ENCODE results near the gene LGR5.

LGR5 gene

GRCh38 chr12:71503579-71504391, 64.2 kb downstream of the LGR5 start:
- Histone ChIP-seq H3K9me3 (ENCODE audit: control insufficient read depth in 2 of 2, low read length in 2 of 2) (no peaks in the 10 kb centered on the region), H3K36me3 (ENCODE audit: control insufficient read depth in 2 of 2, insufficient read depth in 2 of 2, low read length in 2 of 2) (no peaks in the 10 kb centered on the region), H3K27ac (ENCODE audit: low read depth in 2 of 2, low read length in 2 of 2) (no peak overlapping the region), H3K27me3 (ENCODE audit: control insufficient read depth in 2 of 2, insufficient read depth in 2 of 2, low read length in 2 of 2) (no peaks in the 10 kb centered on the region), H3K4me3 (ENCODE audit: low read length in 2 of 2) (no peak overlapping the region), H3K9ac (ENCODE audit: low read depth in 1 of 2, low read length in 2 of 2) (no peak overlapping the region), H3K4me1 (ENCODE audit: control insufficient read depth in 2 of 2, insufficient read depth in 2 of 2, low read length in 2 of 2) (no peaks in the 10 kb centered on the region)

GRCh38 chr12:71504476-71504875, 64.9 kb downstream of the LGR5 start:
- H3K27ac ChIP-seq (ENCODE audit: low read depth in 2 of 2, low read length in 2 of 2): no peak overlapping the region
- no peak overlapping the region for H3K9ac ChIP-seq (ENCODE audit: low read depth in 1 of 2, low read length in 2 of 2)
- H3K4me3 ChIP-seq (ENCODE audit: low read length in 2 of 2): no peak overlapping the region

GRCh38 chr12:71509705-71510104, 70.1 kb downstream of the LGR5 start:
- H3K27me3 ChIP-seq (ENCODE audit: control insufficient read depth in 2 of 2, insufficient read depth in 2 of 2, low read length in 2 of 2): no peaks in the 10 kb centered on the region
- no peaks in the 10 kb centered on the region for H3K36me3 ChIP-seq (ENCODE audit: control insufficient read depth in 2 of 2, insufficient read depth in 2 of 2, low read length in 2 of 2)
- H3K4me3 ChIP-seq (ENCODE audit: low read length in 2 of 2): no peak overlapping the region
- H3K9ac ChIP-seq (ENCODE audit: low read depth in 1 of 2, low read length in 2 of 2): no peak overlapping the region
- H3K4me1 ChIP-seq (ENCODE audit: control insufficient read depth in 2 of 2, insufficient read depth in 2 of 2, low read length in 2 of 2): no peaks in the 10 kb centered on the region
- H3K27ac ChIP-seq (ENCODE audit: low read depth in 2 of 2, low read length in 2 of 2): no peak overlapping the region
- no peaks in the 10 kb centered on the region for H3K9me3 ChIP-seq (ENCODE audit: control insufficient read depth in 2 of 2, low read length in 2 of 2)

More at GRCh38 chr12:71504476-71504875, 64.9 kb downstream of the LGR5 start:
- H3K4me1 ChIP-seq (ENCODE audit: control insufficient read depth in 2 of 2, insufficient read depth in 2 of 2, low read length in 2 of 2): no peaks in the 10 kb centered on the region
- H3K27me3 ChIP-seq (ENCODE audit: control insufficient read depth in 2 of 2, insufficient read depth in 2 of 2, low read length in 2 of 2): no peaks in the 10 kb centered on the region
- no peaks in the 10 kb centered on the region for H3K36me3 ChIP-seq (ENCODE audit: control insufficient read depth in 2 of 2, insufficient read depth in 2 of 2, low read length in 2 of 2)
- H3K9me3 ChIP-seq (ENCODE audit: control insufficient read depth in 2 of 2, low read length in 2 of 2): no peaks in the 10 kb centered on the region

- H3K9me3 ChIP-seq (ENCODE audit: control insufficient read depth in 2 of 2, low read length in 2 of 2): no peaks in the 10 kb centered on the region
- no peaks in the 10 kb centered on the region for H3K4me1 ChIP-seq (ENCODE audit: control insufficient read depth in 2 of 2, insufficient read depth in 2 of 2, low read length in 2 of 2)
- H3K4me3 ChIP-seq (ENCODE audit: low read length in 2 of 2): no peak overlapping the region
- H3K27ac ChIP-seq (ENCODE audit: low read depth in 2 of 2, low read length in 2 of 2): no peak overlapping the region
- H3K9ac ChIP-seq (ENCODE audit: low read depth in 1 of 2, low read length in 2 of 2): no peak overlapping the region
- no peaks in the 10 kb centered on the region for H3K27me3 ChIP-seq (ENCODE audit: control insufficient read depth in 2 of 2, insufficient read depth in 2 of 2, low read length in 2 of 2)
- no peaks in the 10 kb centered on the region for H3K36me3 ChIP-seq (ENCODE audit: control insufficient read depth in 2 of 2, insufficient read depth in 2 of 2, low read length in 2 of 2)
Observed at GRCh38 chr12:71517145-71517846, 77.7 kb downstream of the LGR5 start.

GRCh38 chr12:71521125-71521524, 81.5 kb downstream of the LGR5 start:
- H3K9ac ChIP-seq (ENCODE audit: low read depth in 1 of 2, low read length in 2 of 2): no peak overlapping the region
- H3K27ac ChIP-seq (ENCODE audit: low read depth in 2 of 2, low read length in 2 of 2): no peak overlapping the region
- H3K4me1 ChIP-seq (ENCODE audit: control insufficient read depth in 2 of 2, insufficient read depth in 2 of 2, low read length in 2 of 2): no peaks in the 10 kb centered on the region
- H3K9me3 ChIP-seq (ENCODE audit: control insufficient read depth in 2 of 2, low read length in 2 of 2): no peaks in the 10 kb centered on the region
- no peak overlapping the region for H3K4me3 ChIP-seq (ENCODE audit: low read length in 2 of 2)
- no peaks in the 10 kb centered on the region for H3K36me3 ChIP-seq (ENCODE audit: control insufficient read depth in 2 of 2, insufficient read depth in 2 of 2, low read length in 2 of 2)
- no peaks in the 10 kb centered on the region for H3K27me3 ChIP-seq (ENCODE audit: control insufficient read depth in 2 of 2, insufficient read depth in 2 of 2, low read length in 2 of 2)

GRCh38 chr12:71524626-71525025, 85.0 kb downstream of the LGR5 start:
- H3K9ac ChIP-seq (ENCODE audit: low read depth in 1 of 2, low read length in 2 of 2): no peak overlapping the region
- no peak overlapping the region for H3K4me3 ChIP-seq (ENCODE audit: low read length in 2 of 2)
- H3K36me3 ChIP-seq (ENCODE audit: control insufficient read depth in 2 of 2, insufficient read depth in 2 of 2, low read length in 2 of 2): no peaks in the 10 kb centered on the region
- no peaks in the 10 kb centered on the region for H3K9me3 ChIP-seq (ENCODE audit: control insufficient read depth in 2 of 2, low read length in 2 of 2)
- H3K27ac ChIP-seq (ENCODE audit: low read depth in 2 of 2, low read length in 2 of 2): no peak overlapping the region
- no peaks in the 10 kb centered on the region for H3K27me3 ChIP-seq (ENCODE audit: control insufficient read depth in 2 of 2, insufficient read depth in 2 of 2, low read length in 2 of 2)
- H3K4me1 ChIP-seq (ENCODE audit: control insufficient read depth in 2 of 2, insufficient read depth in 2 of 2, low read length in 2 of 2): no peaks in the 10 kb centered on the region

- no peaks in the 10 kb centered on the region for H3K36me3 ChIP-seq (ENCODE audit: control insufficient read depth in 2 of 2, insufficient read depth in 2 of 2, low read length in 2 of 2)
- no peaks in the 10 kb centered on the region for H3K4me1 ChIP-seq (ENCODE audit: control insufficient read depth in 2 of 2, insufficient read depth in 2 of 2, low read length in 2 of 2)
- H3K9me3 ChIP-seq (ENCODE audit: control insufficient read depth in 2 of 2, low read length in 2 of 2): no peaks in the 10 kb centered on the region
- H3K9ac ChIP-seq (ENCODE audit: low read depth in 1 of 2, low read length in 2 of 2): no peak overlapping the region
- no peak overlapping the region for H3K4me3 ChIP-seq (ENCODE audit: low read length in 2 of 2)
- H3K27ac ChIP-seq (ENCODE audit: low read depth in 2 of 2, low read length in 2 of 2): no peak overlapping the region
- no peaks in the 10 kb centered on the region for H3K27me3 ChIP-seq (ENCODE audit: control insufficient read depth in 2 of 2, insufficient read depth in 2 of 2, low read length in 2 of 2)
Observed at GRCh38 chr12:71533703-71534102, 94.1 kb downstream of the LGR5 start.

- Histone ChIP-seq H3K9ac (ENCODE audit: low read depth in 1 of 2, low read length in 2 of 2) (no peak overlapping the region), H3K36me3 (ENCODE audit: control insufficient read depth in 2 of 2, insufficient read depth in 2 of 2, low read length in 2 of 2) (no peaks in the 10 kb centered on the region), H3K4me3 (ENCODE audit: low read length in 2 of 2) (no peak overlapping the region), H3K9me3 (ENCODE audit: control insufficient read depth in 2 of 2, low read length in 2 of 2) (no peaks in the 10 kb centered on the region), H3K27me3 (ENCODE audit: control insufficient read depth in 2 of 2, insufficient read depth in 2 of 2, low read length in 2 of 2) (no peaks in the 10 kb centered on the region), H3K27ac (ENCODE audit: low read depth in 2 of 2, low read length in 2 of 2) (no peak overlapping the region), H3K4me1 (ENCODE audit: control insufficient read depth in 2 of 2, insufficient read depth in 2 of 2, low read length in 2 of 2) (no peaks in the 10 kb centered on the region)
Observed at GRCh38 chr12:71536279-71536938, 96.8 kb downstream of the LGR5 start.

GRCh38 chr12:71536939-71537622, 97.5 kb downstream of the LGR5 start:
- Histone ChIP-seq H3K27ac (ENCODE audit: low read depth in 2 of 2, low read length in 2 of 2) (no peak overlapping the region), H3K4me1 (ENCODE audit: control insufficient read depth in 2 of 2, insufficient read depth in 2 of 2, low read length in 2 of 2) (no peaks in the 10 kb centered on the region), H3K4me3 (ENCODE audit: low read length in 2 of 2) (no peak overlapping the region), H3K9ac (ENCODE audit: low read depth in 1 of 2, low read length in 2 of 2) (no peak overlapping the region), H3K9me3 (ENCODE audit: control insufficient read depth in 2 of 2, low read length in 2 of 2) (no peaks in the 10 kb centered on the region), H3K27me3 (ENCODE audit: control insufficient read depth in 2 of 2, insufficient read depth in 2 of 2, low read length in 2 of 2) (no peaks in the 10 kb centered on the region), H3K36me3 (ENCODE audit: control insufficient read depth in 2 of 2, insufficient read depth in 2 of 2, low read length in 2 of 2) (no peaks in the 10 kb centered on the region)

GRCh38 chr12:71538807-71539206, 99.2 kb downstream of the LGR5 start:
- Histone ChIP-seq H3K36me3 (ENCODE audit: control insufficient read depth in 2 of 2, insufficient read depth in 2 of 2, low read length in 2 of 2) (no peaks in the 10 kb centered on the region), H3K9ac (ENCODE audit: low read depth in 1 of 2, low read length in 2 of 2) (no peak overlapping the region), H3K9me3 (ENCODE audit: control insufficient read depth in 2 of 2, low read length in 2 of 2) (no peaks in the 10 kb centered on the region), H3K4me1 (ENCODE audit: control insufficient read depth in 2 of 2, insufficient read depth in 2 of 2, low read length in 2 of 2) (no peaks in the 10 kb centered on the region), H3K27me3 (ENCODE audit: control insufficient read depth in 2 of 2, insufficient read depth in 2 of 2, low read length in 2 of 2) (no peaks in the 10 kb centered on the region), H3K27ac (ENCODE audit: low read depth in 2 of 2, low read length in 2 of 2) (no peak overlapping the region), H3K4me3 (ENCODE audit: low read length in 2 of 2) (no peak overlapping the region)
